Activated CD8-positive, alpha-beta memory T cell treated with anti-CD3 and anti-CD28 coated beads, Interleukin-2, amount 50 U/mL, for 4 hours (primary cell): ENCODE results near the gene SBNO2.

Experiments
- DNase-seq: peaks from one replicate; pipeline ENCODE4 v3.0.0-alpha.2; 2020

Gene SBNO2

GRCh38 chr19:1069009-1069779 lies 104.9 kb downstream of the SBNO2 start:
- peak; percentile 60 for DNase-seq

DNA sequence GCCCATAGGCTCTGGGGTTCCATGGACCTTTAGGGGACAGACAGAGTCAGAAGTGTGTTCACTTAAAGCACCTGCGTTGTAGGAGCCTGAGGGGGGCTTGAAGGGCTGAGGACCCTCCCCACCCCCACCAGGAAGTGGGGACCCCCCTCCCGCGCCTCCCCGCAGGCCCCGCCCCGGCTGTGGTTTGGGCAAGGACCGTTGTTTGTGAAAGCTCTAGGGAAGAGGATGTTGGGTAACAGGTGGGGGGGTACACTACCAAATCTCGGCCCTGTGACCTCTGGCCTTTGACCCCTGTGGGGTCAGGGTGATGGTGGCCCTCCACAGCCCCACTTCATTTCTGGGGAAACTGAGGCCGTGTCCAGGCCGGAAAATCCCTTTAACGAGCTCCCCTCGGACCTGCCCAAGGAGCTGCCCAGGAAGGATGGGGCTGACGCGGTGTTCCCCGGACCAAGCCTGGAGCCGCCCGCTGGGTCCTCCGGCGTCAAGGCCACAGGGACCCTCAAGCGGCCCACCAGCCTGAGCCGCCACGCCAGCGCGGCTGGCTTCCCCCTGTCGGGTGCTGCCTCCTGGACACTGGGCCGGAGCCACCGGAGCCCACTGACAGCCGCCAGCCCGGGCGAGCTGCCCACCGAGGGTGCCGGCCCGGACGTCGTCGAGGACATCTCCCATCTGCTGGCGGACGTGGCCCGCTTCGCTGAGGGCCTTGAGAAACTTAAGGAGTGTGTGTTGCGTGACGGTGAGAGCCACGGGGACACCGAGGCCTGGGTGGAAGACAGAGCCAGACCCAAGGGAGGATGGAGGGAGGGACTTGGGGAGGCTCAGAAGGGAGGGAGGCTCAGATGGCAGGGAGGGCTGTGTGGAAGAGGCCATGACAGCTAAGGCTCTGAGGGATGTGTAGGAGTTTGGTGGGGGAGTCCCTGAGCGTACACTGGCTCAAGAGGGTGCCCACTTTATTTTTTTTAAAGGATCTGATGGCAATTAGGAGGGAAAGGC lies 105.8 kb downstream of the SBNO2 start:
- DNase-seq: peak; percentile 72

DNA sequence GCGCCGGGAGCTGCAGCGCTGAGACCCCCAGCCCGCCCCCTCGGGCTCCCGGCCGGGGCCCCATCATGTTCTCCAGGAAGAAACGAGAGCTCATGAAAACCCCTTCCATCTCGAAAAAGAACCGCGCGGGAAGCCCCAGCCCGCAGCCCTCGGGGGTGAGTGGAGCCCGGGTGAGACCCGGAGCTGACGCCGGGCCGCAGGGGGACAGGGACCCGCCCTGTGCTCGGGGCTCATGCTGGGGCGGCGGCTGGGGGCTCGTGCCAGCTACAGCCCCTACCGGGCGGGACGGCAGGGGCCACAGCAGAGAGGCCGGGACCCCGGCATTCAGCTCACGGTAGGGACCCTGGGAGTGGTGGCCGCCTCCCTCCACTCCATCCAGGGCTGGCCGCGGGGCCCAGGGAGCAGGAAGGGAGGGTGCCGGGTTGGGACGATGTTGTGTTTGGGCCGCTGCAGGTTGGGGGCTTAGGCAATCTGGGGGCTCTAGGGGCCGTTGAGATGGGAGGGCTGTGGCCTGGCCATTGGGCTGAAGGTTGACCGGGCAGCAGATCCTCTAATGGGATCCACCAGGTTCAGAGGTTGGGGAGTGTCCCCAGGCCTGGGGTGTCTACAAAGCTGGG lies 106.6 kb downstream of the SBNO2 start:
- no peak for DNase-seq

GRCh38 chr19:1066748-1067340 lies 107.2 kb downstream of the SBNO2 start, which contains the start of gene ARHGAP45:
ARHGAP45 (plus strand) TSS chr19:1067167; CDS start chr19:1067406, 239 bp downstream.
- DNase-seq: peak; percentile 89

DNA sequence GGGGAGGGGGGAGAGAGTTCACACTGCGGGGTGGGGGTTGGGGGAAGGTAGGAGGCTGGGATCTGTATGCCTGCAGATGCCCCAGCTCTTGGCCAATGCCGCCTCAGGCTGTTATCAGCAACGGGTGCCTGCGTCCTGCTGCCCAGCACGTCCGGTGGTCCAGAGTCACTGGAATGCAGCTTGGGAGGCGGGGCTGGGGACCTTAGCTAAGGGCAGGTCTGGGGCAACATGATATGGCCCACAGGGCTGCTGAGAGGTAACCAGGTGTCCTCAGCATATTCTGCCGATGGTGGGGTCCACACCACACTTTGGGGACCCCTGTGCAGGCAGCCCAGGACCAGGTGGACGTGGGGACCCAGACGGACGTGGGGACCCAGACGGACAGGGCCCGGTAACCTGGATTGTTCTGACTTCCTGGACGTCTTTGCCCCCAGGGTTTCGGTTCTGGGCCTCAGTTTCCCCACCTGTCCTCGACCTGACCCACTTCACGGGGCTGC lies 107.8 kb downstream of the SBNO2 start:
- no peak for DNase-seq

GRCh38 chr19:1065606-1066109 lies 108.4 kb downstream of the SBNO2 start:
- no peak for DNase-seq

- peak; percentile 76 for DNase-seq
Observed at GRCh38 chr19:1064661-1065605, 109.1 kb downstream of the SBNO2 start.

GRCh38 chr19:1063909-1064660 lies 110.0 kb downstream of the SBNO2 start:
- no peak for DNase-seq

GRCh38 chr19:1063030-1063908 lies 110.8 kb downstream of the SBNO2 start:
- no peak for DNase-seq

DNA sequence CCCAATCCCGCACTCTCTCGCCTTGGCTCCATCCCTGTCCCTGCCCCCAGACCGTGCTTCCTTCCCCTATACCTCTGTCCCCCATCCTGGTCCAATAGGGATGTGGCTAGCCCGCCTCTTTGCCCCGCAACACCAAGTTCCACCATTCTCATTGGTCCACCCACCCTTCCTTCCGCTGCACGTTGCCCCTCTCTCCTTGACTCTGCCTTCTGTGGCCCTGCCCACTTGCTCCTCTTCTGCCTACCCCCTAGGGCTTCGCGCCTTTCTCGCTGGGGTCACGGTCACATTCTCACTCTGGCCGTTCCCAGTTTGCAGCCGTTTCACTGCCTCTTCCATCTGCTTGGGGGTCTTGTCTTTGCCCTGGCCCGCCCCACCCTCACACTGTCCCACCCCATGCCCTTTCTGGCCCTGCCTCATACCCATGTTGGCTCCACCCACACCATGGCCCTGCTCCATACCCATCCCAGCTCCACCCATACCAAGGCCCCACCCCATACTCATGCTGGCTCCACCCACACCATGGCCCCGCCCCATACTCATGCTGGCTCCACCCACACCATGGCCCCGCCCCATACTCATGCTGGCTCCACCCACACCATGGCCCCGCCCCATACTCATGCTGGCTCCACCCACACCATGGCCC lies 111.6 kb downstream of the SBNO2 start:
- no peak for DNase-seq

- DNase-seq: no peak
Observed at GRCh38 chr19:1061987-1062386, 112.1 kb downstream of the SBNO2 start.

GRCh38 chr19:1060689-1061088 lies 113.4 kb downstream of the SBNO2 start:
- no peak for DNase-seq

- DNase-seq: no peak
Observed at GRCh38 chr19:1058112-1058511, 116.0 kb downstream of the SBNO2 start.
